Gastroesophageal sphincter (tissue), 3 donors: ENCODE data around the gene CASQ2.

Experiments
- EP300 ChIP-seq: sonication (generic); formaldehyde crosslinking; IDR thresholded peaks from one replicate; pipeline ENCODE4 v1.6.1; 2017; ENCODE audit warnings: antibody characterized with exemption, mild to moderate bottlenecking
- POLR2A ChIP-seq, 2 donors: fragments of 450-650 bp; IDR thresholded peaks; one replicate each; pipeline ENCODE4 v1.6.1; 2017; ENCODE audit warnings: antibody characterized with exemption in 2 of 2, mild to moderate bottlenecking in 2 of 2, moderate library complexity in 1 of 2
- POLR2AphosphoS5 ChIP-seq: sonication (generic); formaldehyde crosslinking; IDR thresholded peaks from one replicate; pipeline ENCODE4 v1.6.1; 2017; ENCODE audit warnings: antibody characterized with exemption
- TF ChIP-seq, protein P1 (sequence below), 4 experiments: fragments of 200-600 bp in 2 of 4; fragments of 450-650 bp in 2 of 4; sonication (generic) in 1 of 4; IDR thresholded peaks; one replicate each; pipeline ENCODE4 v1.5.1; 2017 to 2019; ENCODE audit warnings: antibody characterized with exemption in 4 of 4, mild to moderate bottlenecking in 2 of 4, moderate library complexity in 2 of 4

DNA sequence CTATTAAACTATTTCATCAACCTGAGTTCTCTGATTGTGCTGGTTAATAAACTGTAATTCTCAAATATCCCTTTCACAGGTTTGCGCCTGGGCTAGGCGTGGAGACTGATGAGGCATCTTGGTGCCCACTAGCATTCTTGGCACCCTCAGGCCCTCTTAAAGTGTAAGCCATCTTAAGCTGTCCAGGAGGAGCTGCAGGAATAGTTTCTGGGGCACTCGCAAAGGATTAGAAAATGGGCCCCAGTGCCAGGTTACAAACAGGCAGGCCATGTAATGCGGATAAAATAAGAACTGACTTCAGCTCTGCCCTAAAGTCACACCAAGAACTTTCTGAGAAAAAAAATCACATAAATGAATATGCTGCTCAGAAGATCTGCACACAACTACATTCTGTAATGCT lies 1.1 kb downstream of the CASQ2 start:
- TF ChIP-seq POLR2A (IDR thresholded peaks at IDR 0.05): no peak
- TF ChIP-seq, protein P1, sequence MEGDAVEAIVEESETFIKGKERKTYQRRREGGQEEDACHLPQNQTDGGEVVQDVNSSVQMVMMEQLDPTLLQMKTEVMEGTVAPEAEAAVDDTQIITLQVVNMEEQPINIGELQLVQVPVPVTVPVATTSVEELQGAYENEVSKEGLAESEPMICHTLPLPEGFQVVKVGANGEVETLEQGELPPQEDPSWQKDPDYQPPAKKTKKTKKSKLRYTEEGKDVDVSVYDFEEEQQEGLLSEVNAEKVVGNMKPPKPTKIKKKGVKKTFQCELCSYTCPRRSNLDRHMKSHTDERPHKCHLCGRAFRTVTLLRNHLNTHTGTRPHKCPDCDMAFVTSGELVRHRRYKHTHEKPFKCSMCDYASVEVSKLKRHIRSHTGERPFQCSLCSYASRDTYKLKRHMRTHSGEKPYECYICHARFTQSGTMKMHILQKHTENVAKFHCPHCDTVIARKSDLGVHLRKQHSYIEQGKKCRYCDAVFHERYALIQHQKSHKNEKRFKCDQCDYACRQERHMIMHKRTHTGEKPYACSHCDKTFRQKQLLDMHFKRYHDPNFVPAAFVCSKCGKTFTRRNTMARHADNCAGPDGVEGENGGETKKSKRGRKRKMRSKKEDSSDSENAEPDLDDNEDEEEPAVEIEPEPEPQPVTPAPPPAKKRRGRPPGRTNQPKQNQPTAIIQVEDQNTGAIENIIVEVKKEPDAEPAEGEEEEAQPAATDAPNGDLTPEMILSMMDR (IDR thresholded peaks at IDR 0.05): no peak
- TF ChIP-seq POLR2AphosphoS5: peak; percentile 80
- no peak for TF ChIP-seq EP300
